Activated effector memory CD4-positive, alpha-beta T cell treated with Interleukin-2 at 50 U/mL for 16 hours (primary cell): ENCODE measurements around the gene GZMH.
"Not testable (repeated sequence)": the region's sequence is repeated elsewhere in the genome, so short reads cannot be mapped to it uniquely, and the experiment has no call there.

ENCODE experiments used
- DNase-seq: peaks from one replicate; pipeline ENCODE4 v3.0.0-alpha.2; 2020

Gene GZMH

DNA sequence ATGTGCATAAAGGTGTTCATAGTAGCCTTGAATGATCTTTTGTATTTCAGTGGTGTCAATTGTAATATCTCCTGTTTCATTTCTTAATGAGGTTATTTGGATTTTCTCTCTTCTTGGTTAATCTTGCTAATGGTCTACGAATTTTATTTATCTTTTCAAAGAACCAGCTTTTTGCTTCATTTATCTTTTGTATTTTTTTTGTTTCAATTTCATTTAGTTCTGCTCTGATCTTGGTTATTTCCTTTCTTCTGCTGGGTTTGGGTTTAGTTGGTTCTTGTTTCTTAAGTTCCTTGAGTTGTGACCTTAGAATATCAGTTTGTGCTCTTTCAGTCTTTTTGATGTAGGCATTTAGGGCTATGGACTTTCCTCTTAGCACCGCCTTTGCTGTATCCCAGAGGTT, 18.5 kb downstream of the GZMH start:
- DNase-seq = not testable (repeated sequence)

DNA sequence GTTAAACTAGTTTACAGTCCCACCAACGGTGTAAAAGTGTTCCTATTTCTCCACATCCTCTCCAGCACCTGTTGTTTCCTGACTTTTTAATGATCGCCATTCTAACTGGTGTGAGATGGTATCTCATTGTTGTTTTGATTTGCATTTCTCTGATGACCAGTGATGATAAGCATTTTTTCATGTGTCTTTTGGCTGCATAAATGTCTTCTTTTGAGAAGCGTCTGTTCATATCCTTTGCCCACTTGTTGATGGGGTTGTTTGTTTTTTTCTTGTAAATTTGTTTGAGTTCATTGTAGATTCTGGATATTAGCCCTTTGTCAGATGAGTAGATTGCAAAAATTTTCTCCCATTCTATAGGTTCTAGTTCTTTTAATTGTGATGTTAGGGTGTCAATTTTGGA, 25.1 kb downstream of the GZMH start:
- DNase-seq = not testable (repeated sequence)

GRCh38 chr14:24578558-24578957, 30.9 kb downstream of the GZMH start:
- DNase-seq = no peak

- DNase-seq = no peak
These were observed 32.7 kb downstream of the GZMH start for GRCh38 chr14:24576771-24577170.

- no peak for DNase-seq
These were observed 33.3 kb downstream of the GZMH start, which contains the start of gene CTSG for GRCh38 chr14:24576182-24576581. Gene CTSG (minus strand): TSS chr14:24576250. CDS start chr14:24576223, 27 bp downstream.

DNA sequence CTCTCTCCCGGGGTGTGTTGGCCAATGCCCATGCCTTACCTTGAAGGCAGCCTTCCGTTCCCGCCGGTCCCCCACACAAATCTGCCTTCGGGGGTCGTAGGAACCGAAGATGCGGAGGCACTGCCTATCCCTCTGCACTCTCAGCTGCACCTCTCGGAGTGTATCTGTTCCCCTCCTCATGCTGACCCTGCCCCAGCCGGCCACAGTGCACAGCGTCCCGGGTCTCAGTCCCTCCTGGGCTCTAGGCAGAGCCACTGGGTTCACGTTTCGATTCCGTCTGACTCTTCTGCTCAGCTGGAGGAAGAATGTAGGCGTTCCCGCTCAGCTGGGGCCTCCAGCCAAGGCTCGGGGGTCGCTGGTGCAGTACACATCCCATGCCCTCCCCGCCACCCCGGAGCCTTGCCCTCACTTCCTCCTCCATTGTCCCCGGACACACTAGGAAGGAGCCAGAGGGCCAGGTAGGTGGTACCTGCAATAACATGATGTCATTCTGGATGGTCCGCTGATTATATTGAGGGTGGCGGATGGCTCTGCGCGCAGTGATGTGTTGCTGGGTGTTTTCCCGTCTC, 35.2 kb downstream of the GZMH start:
- no peak for DNase-seq

GRCh38 chr14:24566318-24566717, 43.2 kb downstream of the GZMH start:
- DNase-seq = no peak

- no peak for DNase-seq
These were observed 43.7 kb downstream of the GZMH start for GRCh38 chr14:24565766-24566165.

DNA sequence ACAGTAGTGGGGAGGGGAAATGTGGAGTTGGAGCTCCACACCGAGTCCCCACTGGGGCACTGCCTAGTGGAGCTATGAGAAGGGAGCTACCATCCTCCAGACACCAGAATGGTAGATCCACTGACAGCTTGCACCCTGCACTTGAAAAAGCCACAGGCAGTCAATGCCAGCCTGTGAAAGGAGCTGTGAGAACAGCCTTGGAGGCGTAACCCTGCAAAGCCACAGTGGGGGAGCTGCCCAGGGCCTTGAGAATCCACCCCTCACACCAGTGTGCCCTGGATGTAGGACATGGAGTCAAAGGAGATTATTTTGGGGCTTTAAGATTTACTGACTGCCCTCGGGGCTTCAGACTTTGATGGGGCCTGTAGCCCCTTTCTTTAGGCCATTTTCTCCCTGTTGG, 46.0 kb downstream of the GZMH start:
- no peak for DNase-seq

- no peak for DNase-seq
These were observed 52.7 kb downstream of the GZMH start for GRCh38 chr14:24556756-24557155.
